Measurements from ENCODE around the gene ZMAT5. TPM values are rescaled to one million over a fixed set of nuclear protein-coding genes. Genes with fewer than 3 reads are reported as not detected.

Gene ZMAT5, protein sequence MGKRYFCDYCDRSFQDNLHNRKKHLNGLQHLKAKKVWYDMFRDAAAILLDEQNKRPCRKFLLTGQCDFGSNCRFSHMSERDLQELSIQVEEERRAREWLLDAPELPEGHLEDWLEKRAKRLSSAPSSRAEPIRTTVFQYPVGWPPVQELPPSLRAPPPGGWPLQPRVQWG
- total RNA-seq (10 to 100 TPM; 15.1 to 23.9 (median 19.3) TPM), polyA plus RNA-seq (10 to 100 TPM; 37.6 to 46.7 TPM)
- long read RNA-seq, donor 1, partial matches to known transcripts: 2 of 16 reads
- long read RNA-seq, donor 1, other reads (novel, unspliced or antisense): 10 of 16 reads
- long read RNA-seq, donor 2, transcript ZMAT5-201 (6 exons, 899 nt): major isoform, 6 of 18 reads
- long read RNA-seq, donor 2, partial matches to known transcripts: 0 of 18 reads
- long read RNA-seq, donor 2, other reads (novel, unspliced or antisense): 9 of 18 reads
- long read RNA-seq, donor 3, partial matches to known transcripts: 0 of 7 reads
- long read RNA-seq, donor 3, other reads (novel, unspliced or antisense): 4 of 7 reads

DNA sequence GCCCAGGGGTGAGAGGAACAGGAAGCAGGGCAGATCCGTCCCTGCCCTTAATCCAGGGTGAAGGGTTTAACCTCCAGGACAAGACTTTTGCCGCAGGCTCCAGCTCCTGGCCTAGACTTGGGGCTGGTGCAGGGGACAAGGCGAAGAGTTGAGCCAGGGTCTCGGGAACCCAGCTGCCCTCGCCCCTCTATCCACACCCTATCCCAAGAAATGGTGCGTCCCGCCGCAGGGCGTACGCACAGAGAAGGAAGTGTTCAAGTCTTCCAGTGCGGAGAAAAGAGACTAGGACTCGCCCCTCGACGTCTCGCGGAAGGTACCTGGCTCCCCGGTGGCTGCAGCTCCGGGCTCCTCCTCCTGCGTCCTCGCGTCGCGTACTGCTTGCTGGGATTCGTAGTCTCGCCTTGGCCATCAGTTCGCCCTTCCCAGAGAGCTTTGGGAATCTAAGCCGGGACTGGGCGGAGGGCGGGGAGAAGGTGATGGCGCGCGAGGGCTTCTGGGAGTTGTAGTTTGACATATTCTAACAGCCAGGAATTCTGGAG, at the start of gene ZMAT5:
ZMAT5 (minus strand) TSS at position 376 of the 539 bp plus-strand sequence. CDS start 18,463 bp downstream, outside the sequence.
- Histone ChIP-seq H3K27me3 (no peaks in the 10 kb centered on the region), H3K27ac (peak within 1 kb of the TSS; percentile 89 to 97 (median 94)), H3K4me3 (peak within 1 kb of the TSS; percentile 54 to 97 (median 86)), H3K36me3 (peaks cover 0 to 32% (median 20%) of the 10 kb centered on the region in 9 donors), H3K4me1 (peaks cover 6 to 45% (median 31%) of the 10 kb centered on the region in 9 donors), H3K9me3 (no peaks in the 10 kb centered on the region)
- WGBS, 2 donors: 1% methylated on average over 32 of the region's 32 CpGs
- ATAC-seq: peak; percentile 96 to 99 (median 99)
- peak; percentile 91 to 95 for DNase-seq
- intact Hi-C loops (cut with DNase I): loop anchor here in 4 of 10 donors (5.0 to 10.0 kb wide), 5 partner anchors 61 to 241 kb away; partner anchors contain the start of genes ASCC2 (in 1 of the 4) and NF2 (in 1 of the 4)
- TF ChIP-seq, protein P1, sequence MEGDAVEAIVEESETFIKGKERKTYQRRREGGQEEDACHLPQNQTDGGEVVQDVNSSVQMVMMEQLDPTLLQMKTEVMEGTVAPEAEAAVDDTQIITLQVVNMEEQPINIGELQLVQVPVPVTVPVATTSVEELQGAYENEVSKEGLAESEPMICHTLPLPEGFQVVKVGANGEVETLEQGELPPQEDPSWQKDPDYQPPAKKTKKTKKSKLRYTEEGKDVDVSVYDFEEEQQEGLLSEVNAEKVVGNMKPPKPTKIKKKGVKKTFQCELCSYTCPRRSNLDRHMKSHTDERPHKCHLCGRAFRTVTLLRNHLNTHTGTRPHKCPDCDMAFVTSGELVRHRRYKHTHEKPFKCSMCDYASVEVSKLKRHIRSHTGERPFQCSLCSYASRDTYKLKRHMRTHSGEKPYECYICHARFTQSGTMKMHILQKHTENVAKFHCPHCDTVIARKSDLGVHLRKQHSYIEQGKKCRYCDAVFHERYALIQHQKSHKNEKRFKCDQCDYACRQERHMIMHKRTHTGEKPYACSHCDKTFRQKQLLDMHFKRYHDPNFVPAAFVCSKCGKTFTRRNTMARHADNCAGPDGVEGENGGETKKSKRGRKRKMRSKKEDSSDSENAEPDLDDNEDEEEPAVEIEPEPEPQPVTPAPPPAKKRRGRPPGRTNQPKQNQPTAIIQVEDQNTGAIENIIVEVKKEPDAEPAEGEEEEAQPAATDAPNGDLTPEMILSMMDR (IDR thresholded peaks at IDR 0.05): no peak

DNA sequence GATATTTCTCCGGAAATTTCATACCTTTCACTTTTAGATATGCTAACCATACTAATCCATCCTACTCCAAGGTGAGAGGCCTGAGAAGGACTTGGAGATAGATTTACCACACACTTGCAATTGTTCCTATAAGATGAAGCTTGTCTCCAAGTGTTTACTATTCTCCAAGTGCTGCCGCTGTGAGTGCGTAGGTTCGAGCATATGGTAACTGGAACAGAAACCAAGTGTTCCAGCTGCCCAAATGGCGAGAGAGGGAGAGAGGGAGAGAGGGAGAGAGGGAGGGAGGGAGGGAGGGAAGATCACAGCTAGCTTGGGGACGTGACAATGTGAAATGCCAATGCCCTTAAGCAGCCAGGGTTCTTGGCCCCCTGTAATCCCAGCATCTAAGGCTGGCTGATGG, 49.7 kb upstream of the ZMAT5 start:
- 61 to 63% methylated on average over 6 of the region's 6 CpGs for WGBS, 2 donors
- Histone ChIP-seq H3K36me3 (peaks cover 3 to 97% (median 30%) of the 10 kb centered on the region in 9 donors), H3K27me3 (no peaks in the 10 kb centered on the region), H3K9me3 (no peaks in the 10 kb centered on the region), H3K27ac (peak overlapping the region in 5 of 10 donors; percentile 50 to 70 (median 63)), H3K4me3 (no peak overlapping the region), H3K4me1 (peaks cover 12 to 49% (median 30%) of the 10 kb centered on the region in 9 donors)
- intact Hi-C loops (cut with DNase I): loop anchor here in 1 of 10 donors (5.0 kb wide), 1 partner anchor 191 kb away; no protein-coding TSS in a partner anchor
- ATAC-seq: peak in 2 of 8 donors; percentile 12 to 41
- TF ChIP-seq, protein P1 (IDR thresholded peaks at IDR 0.05): no peak
- no peak for DNase-seq

DNA sequence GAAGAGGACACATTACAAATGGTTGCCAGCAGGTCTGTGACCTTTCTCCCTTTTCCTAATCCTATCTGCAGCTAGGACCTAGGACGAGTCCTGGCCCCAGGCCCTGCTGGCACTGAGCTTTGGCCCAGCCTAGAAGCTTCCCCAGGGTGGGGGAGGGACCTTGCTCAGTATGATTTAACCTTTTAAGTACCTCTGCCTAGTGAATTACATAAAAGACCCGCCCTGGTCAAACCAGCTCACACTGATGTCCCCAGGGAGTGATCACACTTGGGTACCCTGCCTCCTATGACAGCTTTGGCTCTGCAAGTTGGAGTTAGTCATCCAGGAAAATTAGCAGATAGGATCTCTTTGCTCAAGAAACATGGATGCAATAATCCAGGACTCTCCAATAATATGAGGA, 49.3 kb upstream of the ZMAT5 start:
- intact Hi-C loops (cut with DNase I): loop anchor here in 1 of 10 donors (5.0 kb wide), 1 partner anchor 191 kb away; no protein-coding TSS in a partner anchor
- Histone ChIP-seq H3K4me3 (no peak overlapping the region), H3K27me3 (no peaks in the 10 kb centered on the region), H3K4me1 (peaks cover 9 to 44% (median 26%) of the 10 kb centered on the region in 9 donors), H3K27ac (peak overlapping the region in 7 of 10 donors; percentile 28 to 70 (median 62)), H3K36me3 (peaks cover 4 to 98% (median 32%) of the 10 kb centered on the region in 9 donors), H3K9me3 (no peaks in the 10 kb centered on the region)
- ATAC-seq: peak; percentile 57 to 88 (median 74)
- TF ChIP-seq, protein P1 (IDR thresholded peaks at IDR 0.05): no peak
- peak; percentile 55 to 80 for DNase-seq
- WGBS, 2 donors: 48 to 56% methylated on average over 2 of the region's 2 CpGs

DNA sequence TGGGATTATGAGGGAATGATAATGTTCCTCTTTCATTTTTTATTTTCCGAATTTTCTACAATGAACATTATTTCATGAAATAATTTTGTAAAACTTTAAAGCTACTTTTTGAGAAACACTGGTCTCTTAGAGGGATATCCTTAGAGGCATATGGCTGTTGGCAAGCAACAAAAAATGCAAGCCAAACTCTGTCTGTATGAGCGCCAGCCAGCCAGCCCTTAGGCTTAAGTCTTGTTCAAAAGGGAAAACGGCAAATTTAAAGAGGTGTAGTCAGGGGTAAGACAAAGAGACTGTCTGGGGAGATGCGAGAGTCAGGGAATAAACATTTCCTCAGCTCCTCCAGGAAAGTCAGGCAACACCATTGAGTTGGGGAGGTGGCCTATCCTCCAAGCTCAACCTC, 48.8 kb upstream of the ZMAT5 start:
- peak in 3 of 8 donors; percentile 2 to 10 (median 4) for ATAC-seq
- H3K4me3 ChIP-seq: no peak overlapping the region
- peaks cover 4 to 98% (median 36%) of the 10 kb centered on the region in 9 donors for H3K36me3 ChIP-seq
- H3K9me3 ChIP-seq: no peaks in the 10 kb centered on the region
- 68 to 71% methylated on average over 4 of the region's 4 CpGs for WGBS, 2 donors
- H3K27me3 ChIP-seq: no peaks in the 10 kb centered on the region
- H3K4me1 ChIP-seq: peaks cover 8 to 41% (median 23%) of the 10 kb centered on the region in 9 donors
- H3K27ac ChIP-seq: peak overlapping the region in 8 of 10 donors; percentile 26 to 70 (median 56)
- intact Hi-C loops (cut with DNase I): loop anchor here in 1 of 10 donors (5.0 kb wide), 1 partner anchor 192 kb away; no protein-coding TSS in a partner anchor
- DNase-seq: no peak
- TF ChIP-seq, protein P1 (IDR thresholded peaks at IDR 0.05): no peak
